IPS DF 6.9 (cell line): ENCODE measurements around the gene LIPJ.

Source experiments
- DNase-seq: peaks from one replicate; pipeline ENCODE4 v3.0.0-alpha.2; 2013; ENCODE audit warnings: low read depth, low spot score
- H3K27ac ChIP-seq: one replicate; pipeline ENCODE4 v1.5.1; 2013; ENCODE audit warnings: low read length, control low read depth
- H3K27me3 ChIP-seq: 2 replicates; pipeline ENCODE4 v1.6.1; 2013; ENCODE audit warnings: mild to moderate bottlenecking, low read length; ENCODE audit not compliant: control insufficient read depth, insufficient read depth
- H3K36me3 ChIP-seq: 2 replicates; pipeline ENCODE4 v1.6.1; 2013; ENCODE audit warnings: low read length; ENCODE audit not compliant: control insufficient read depth, insufficient read depth
- H3K4me1 ChIP-seq: 2 replicates; pipeline ENCODE4 v1.6.1; 2013; ENCODE audit warnings: low read length; ENCODE audit not compliant: control insufficient read depth, insufficient read depth
- H3K4me3 ChIP-seq: 2 replicates; pipeline ENCODE4 v1.5.1; 2013; ENCODE audit warnings: mild to moderate bottlenecking, low read length
- H3K9me3 ChIP-seq: 2 replicates; pipeline ENCODE4 v1.6.1; 2013; ENCODE audit warnings: low read length, inconsistent platforms; ENCODE audit not compliant: control insufficient read depth, insufficient read depth
- WGBS: extraction: QIAGEN DNeasy Blood & Tissue Kit; methylation state at CpG from one replicate; pipeline ENCODE4 v1.1.7; 2013; ENCODE audit warnings: mixed read lengths, missing lambda C conversion rate; ENCODE audit not compliant: insufficient read length, insufficient coverage; 5-methylcytosine and 5-hydroxymethylcytosine counted together

LIPJ gene

DNA sequence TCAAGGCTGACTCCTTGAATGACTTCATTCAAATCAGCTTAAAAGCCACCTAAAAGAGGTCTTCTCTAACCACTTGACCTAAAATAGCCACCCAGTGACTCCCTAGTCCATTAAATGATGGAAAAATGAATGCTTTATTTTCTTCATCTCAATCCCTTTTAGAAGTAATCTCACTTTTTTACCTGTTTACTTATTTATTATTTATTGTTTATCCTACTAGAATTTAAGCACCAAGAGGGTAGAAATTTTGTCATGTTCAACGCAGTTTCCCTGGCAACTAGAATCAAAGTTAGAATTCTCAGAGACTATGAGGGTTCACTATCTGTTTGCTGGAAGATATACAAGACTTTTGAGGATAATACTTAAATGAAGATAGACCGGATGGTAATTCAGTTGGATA, at the start of gene LIPJ:
LIPJ (plus strand) TSS at position 301 of the 400 bp plus-strand sequence. CDS start 3,926 bp downstream, outside the sequence.
- Histone ChIP-seq H3K4me1 (no peaks in the 10 kb centered on the region), H3K27me3 (no peaks in the 10 kb centered on the region), H3K9me3 (no peaks in the 10 kb centered on the region), H3K4me3 (no peak within 1 kb of the TSS), H3K27ac (no peak within 1 kb of the TSS), H3K36me3 (no peaks in the 10 kb centered on the region)
- DNase-seq: no peak
- WGBS: no CpG with 5 or more reads among the region's 2 CpGs

DNA sequence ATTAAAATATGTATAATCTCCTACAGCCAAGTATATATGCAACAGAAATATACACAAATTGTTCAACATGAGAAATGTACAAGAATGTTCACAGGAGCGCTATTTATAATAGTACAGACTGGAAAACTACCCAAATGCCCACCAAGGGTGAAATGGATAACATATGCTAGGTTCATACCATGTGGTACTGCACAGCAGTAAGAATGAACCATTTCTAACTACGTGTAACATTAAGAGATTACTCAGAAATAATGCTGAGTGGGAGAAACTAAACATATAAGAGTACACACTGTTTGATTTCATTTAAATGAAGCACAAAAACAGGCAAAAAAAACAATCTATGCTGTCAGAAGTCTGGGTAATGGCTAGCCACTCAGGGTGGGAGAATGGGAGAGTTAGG, 49.2 kb upstream of the LIPJ start:
- H3K27me3 ChIP-seq: no peaks in the 10 kb centered on the region
- no peak overlapping the region for H3K27ac ChIP-seq
- WGBS: no CpG with 5 or more reads among the region's 2 CpGs
- no peaks in the 10 kb centered on the region for H3K9me3 ChIP-seq
- H3K36me3 ChIP-seq: no peaks in the 10 kb centered on the region
- no peaks in the 10 kb centered on the region for H3K4me1 ChIP-seq
- DNase-seq: no peak
- H3K4me3 ChIP-seq: no peak overlapping the region

GRCh38 chr10:88538048-88538447, 48.5 kb upstream of the LIPJ start:
- WGBS: no CpG with 5 or more reads among the region's 2 CpGs
- Histone ChIP-seq H3K27ac (no peak overlapping the region), H3K36me3 (no peaks in the 10 kb centered on the region), H3K4me3 (no peak overlapping the region), H3K27me3 (no peaks in the 10 kb centered on the region), H3K9me3 (no peaks in the 10 kb centered on the region), H3K4me1 (no peaks in the 10 kb centered on the region)
- DNase-seq: no peak

DNA sequence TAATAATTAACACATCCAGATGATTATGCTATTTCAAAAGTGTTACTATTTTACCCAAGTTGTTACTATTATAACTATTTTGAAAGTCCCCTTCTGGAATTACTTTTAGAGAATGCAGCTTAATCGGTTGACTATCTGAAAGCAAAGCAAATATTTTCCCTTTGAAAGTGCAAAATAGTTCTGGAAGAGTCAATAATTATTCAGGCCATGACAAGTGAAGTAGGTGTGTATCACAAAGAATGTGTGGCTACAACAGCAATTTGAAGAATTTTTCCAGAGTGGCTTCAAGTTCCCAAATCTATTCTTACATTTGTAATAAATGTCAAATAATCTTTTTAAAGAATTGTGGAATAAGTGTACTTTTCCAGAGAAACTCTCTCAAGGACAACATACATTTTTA, 46.2 kb upstream of the LIPJ start:
- WGBS: no CpG with 5 or more reads among the region's 1 CpG
- H3K9me3 ChIP-seq: no peaks in the 10 kb centered on the region
- DNase-seq: no peak

DNA sequence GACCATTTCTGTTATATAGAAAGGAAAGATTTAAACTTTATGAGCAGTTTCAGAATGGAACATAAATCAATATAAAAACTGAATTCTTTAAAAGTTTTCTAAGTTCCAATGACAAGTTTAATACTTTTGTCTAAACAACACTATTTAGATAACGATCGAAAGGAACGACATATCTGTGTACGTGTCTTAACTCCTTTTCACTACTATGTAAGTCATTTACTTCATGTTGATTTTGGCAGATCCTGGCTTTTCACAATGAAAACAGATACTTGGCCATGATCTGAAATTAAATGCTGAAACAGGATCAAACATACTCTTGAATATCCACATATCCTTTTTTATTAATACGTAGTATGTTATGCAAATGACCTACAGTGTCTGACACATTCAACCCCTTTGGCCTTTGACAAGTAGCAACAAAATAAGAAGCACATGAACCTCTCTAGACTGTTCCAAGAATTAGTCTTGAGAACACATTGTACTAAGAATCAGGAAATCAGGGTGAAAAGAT, 45.4 kb upstream of the LIPJ start:
- H3K36me3 ChIP-seq: no peaks in the 10 kb centered on the region
- WGBS: no CpG with 5 or more reads among the region's 5 CpGs
- H3K27ac ChIP-seq: no peak overlapping the region
- no peaks in the 10 kb centered on the region for H3K27me3 ChIP-seq
- no peak for DNase-seq
- no peak overlapping the region for H3K4me3 ChIP-seq
- H3K9me3 ChIP-seq: no peaks in the 10 kb centered on the region
- H3K4me1 ChIP-seq: no peaks in the 10 kb centered on the region

More for the DNA sequence above, 46.2 kb upstream of the LIPJ start:
- Histone ChIP-seq H3K4me3 (no peak overlapping the region), H3K4me1 (no peaks in the 10 kb centered on the region), H3K36me3 (no peaks in the 10 kb centered on the region), H3K27ac (no peak overlapping the region), H3K27me3 (no peaks in the 10 kb centered on the region)

DNA sequence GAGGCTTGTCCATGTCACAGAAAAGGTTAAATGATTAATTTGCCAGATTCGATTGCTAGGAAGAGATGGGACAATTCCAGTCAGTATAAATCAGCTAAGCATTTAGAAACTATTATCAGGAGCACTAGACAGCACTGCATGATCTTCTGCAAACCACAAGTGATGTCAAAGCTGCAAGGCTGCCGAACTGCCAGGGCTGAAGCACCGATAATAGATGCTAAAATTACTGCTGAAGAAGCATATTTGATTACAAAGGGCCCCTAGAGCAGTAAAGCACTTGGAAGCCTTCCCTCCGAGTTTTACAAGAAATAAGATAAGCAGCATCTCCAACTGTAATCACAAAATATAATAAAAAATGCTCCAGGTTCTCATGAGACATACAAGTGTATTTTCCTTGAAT, 44.0 kb upstream of the LIPJ start:
- no peaks in the 10 kb centered on the region for H3K4me1 ChIP-seq
- no peak overlapping the region for H3K27ac ChIP-seq
- no peaks in the 10 kb centered on the region for H3K9me3 ChIP-seq
- no peak for DNase-seq
- H3K4me3 ChIP-seq: no peak overlapping the region
- WGBS: no CpG with 5 or more reads among the region's 4 CpGs
- H3K27me3 ChIP-seq: no peaks in the 10 kb centered on the region
- no peaks in the 10 kb centered on the region for H3K36me3 ChIP-seq

DNA sequence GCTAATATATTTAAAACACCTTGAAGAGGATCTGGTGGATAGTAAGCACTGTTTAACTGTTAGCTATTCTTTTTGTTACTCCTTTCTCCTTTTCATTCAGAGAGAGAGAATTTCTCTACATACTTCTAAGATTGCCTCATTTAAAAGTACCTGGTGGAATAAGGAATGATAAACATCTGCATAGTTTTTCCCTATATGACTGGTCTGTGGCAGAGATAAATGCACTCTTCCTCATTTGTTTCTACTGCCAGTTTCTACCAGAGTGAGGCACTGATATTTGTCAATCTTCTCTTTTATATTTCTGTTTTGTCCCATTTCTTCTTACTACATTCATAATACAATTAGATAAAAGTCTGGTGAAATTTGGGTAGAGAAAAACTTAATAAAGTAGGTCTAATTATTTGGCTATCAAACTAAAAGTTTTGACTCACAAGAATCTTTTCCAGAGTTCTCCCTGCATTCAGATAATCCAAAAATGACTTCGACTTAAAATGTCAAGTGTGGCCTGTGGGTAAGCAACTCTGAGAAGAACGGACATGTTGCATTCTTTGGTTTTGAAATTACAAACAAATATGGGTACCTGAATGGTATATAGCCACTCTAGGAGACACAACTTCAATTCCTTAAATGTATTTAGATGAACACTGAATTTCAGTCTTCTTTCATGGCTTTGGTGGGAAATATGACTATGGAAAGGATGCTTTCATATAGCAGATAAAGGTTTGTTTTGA, 42.3 kb upstream of the LIPJ start:
- no CpG with 5 or more reads among the region's 2 CpGs for WGBS
- no peaks in the 10 kb centered on the region for H3K36me3 ChIP-seq
- no peak overlapping the region for H3K27ac ChIP-seq
- H3K4me3 ChIP-seq: no peak overlapping the region
- no peaks in the 10 kb centered on the region for H3K27me3 ChIP-seq
- no peaks in the 10 kb centered on the region for H3K4me1 ChIP-seq
- no peak for DNase-seq
- H3K9me3 ChIP-seq: no peaks in the 10 kb centered on the region

GRCh38 chr10:88545359-88545758, 41.2 kb upstream of the LIPJ start:
- no peak overlapping the region for H3K4me3 ChIP-seq
- H3K27ac ChIP-seq: no peak overlapping the region
- H3K4me1 ChIP-seq: no peaks in the 10 kb centered on the region
- no peak for DNase-seq
- H3K27me3 ChIP-seq: no peaks in the 10 kb centered on the region
- no peaks in the 10 kb centered on the region for H3K36me3 ChIP-seq
- no CpG with 5 or more reads among the region's 4 CpGs for WGBS
- no peaks in the 10 kb centered on the region for H3K9me3 ChIP-seq

DNA sequence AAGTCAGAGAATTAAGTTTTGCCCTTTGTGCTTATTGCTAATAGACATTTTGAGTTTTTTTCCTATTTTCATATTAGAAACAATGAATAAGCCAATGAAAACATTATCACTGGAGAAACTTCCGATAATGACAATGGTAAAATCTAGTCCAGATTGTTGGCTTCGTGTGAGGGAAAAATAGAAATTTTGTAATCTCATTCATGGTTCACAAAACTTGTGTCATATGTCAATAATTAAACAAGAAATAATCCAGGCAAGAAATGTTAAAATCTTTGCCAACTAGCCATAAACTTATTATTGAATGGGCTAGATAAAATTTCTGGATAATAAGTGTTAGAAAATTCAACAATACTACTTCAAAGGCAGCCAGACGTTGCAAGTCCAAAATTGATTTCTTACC, 40.1 kb upstream of the LIPJ start:
- Histone ChIP-seq H3K27me3 (no peaks in the 10 kb centered on the region), H3K27ac (no peak overlapping the region), H3K36me3 (no peaks in the 10 kb centered on the region), H3K9me3 (no peaks in the 10 kb centered on the region), H3K4me3 (no peak overlapping the region), H3K4me1 (no peaks in the 10 kb centered on the region)
- DNase-seq: no peak
- no CpG with 5 or more reads among the region's 3 CpGs for WGBS

GRCh38 chr10:88551246-88551645, 35.3 kb upstream of the LIPJ start:
- no CpG with 5 or more reads among the region's 2 CpGs for WGBS
- Histone ChIP-seq H3K27me3 (no peaks in the 10 kb centered on the region), H3K36me3 (no peaks in the 10 kb centered on the region), H3K9me3 (no peaks in the 10 kb centered on the region), H3K4me1 (no peaks in the 10 kb centered on the region), H3K4me3 (no peak overlapping the region), H3K27ac (no peak overlapping the region)
- no peak for DNase-seq
